Measurements from ENCODE around the gene GLRX5.
A peak's percentile ranks its signal among the peaks of the same experiment; 100 is the strongest.
"Not testable (repeated sequence)": the region's sequence is repeated elsewhere in the genome, so short reads cannot be mapped to it uniquely, and the experiment has no call there.

The GLRX5 gene

DNA sequence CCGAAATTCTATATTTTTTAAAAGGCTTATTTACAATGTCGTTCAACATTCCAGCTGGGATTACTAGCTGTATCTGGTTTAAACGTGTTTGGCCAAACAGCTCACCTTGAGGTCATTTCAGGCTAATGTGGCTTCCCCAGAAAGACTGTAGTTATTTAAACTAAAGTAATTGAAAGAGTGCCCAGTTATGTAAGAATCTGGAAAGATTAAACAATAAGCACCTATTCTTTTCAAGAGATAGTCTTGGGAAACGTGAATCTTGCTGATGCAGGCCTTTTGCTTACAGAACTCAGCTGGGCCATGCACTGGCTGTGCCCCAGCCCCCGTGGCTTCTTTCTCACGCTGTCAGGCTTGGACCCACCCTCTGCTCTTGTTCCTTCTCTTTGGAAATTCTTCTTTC is 24.4 kb downstream of the GLRX5 start:
- DNase-seq (ENCODE audit: low spot score): no peak

DNA sequence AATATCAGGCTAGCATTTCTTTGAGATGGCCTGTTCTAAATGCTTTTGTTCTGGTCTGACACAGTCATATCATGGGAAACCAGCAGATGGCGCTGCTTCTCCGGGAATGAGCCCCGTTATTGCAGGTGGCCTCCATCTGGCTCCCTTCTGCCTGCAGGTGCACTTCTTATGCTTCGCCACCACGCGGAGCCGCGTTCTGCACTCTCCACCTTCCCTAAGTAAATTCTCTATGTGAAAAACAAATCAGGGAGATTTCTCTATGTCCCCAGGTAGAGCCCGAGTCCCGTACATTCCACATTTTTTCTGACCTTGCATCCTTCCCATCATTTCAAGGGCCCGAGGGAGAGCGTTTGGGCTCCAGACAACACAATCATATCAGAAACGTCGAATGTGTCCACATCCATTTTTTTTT is 26.2 kb downstream of the GLRX5 start:
- DNase-seq (ENCODE audit: low spot score): peak; percentile 91

DNA sequence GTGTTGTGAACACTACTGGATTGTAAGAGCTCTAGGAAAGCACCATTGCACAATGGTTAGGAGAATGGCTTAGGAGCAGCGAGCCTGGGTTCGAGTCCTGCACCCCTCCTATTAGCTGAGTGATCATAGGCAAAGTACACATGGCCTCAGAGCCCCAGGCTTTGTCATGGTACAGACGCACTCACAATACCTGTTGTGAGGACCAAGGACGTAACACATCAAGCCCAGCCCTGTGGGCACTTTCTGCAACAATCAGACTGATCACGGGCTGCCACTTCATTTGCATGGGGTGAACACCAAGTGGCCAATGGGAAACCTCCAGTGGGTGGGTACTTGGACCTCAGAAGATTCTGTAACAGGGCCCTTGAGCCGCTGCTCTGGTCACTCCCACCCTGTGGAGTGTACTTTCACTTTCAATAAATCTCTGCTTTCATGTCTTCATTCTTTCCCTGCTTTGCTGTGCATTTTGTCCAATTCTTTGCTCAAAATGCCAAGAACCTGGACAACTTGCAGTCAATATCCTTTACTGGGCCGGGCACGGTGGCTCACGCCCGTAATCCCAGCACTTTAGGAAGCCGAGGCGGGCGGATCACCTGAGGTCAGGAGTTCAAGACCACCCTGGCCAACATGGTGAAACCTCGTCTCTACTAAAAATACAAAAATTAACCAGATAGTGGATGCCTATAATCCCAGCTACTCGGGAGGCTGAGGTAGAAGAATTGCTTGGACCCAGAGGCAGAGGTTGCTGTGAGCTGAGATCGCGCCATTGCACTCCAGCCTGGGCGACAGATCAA is 28.2 kb downstream of the GLRX5 start:
- no peak for DNase-seq (ENCODE audit: low spot score)

DNA sequence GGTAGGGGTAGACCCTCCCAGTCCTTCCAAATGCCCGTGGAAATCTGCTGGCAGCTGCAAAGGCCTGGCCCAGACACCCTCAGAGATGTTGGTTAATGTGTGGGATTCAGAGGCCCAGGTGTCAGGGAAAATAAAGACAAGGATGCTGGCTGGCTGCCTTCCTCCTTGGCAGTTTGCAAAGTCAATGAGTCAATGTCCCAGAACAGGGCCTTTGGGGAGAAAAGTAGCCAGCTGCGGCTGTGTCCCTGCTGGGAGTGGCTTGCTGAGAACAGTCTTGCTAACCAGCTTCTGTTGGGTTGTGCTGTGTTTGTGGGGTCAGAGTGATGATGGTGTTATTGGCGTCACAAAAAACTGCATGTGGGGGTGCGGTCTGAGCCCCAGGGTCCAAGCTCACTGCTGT is 29.2 kb downstream of the GLRX5 start:
- no peak for DNase-seq (ENCODE audit: low spot score)

DNA sequence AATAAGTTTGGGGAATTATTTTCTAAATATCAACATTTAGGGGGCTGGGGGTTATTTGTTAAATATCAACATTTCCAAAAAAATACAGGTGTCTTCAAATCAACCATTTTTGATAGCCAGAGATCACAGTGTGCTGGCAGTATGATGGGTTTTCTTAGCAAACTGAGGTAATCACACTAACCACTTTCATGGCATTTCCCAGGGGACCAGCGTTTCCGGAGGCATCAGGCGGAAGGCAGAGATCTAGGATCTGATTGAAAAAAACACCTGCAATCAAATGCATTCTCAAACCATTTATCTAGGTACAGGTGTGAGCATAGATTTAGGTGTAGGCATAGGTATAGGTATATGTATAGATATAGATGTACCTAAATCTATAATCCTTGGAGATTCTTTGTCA is 34.6 kb downstream of the GLRX5 start:
- DNase-seq (ENCODE audit: low spot score): no peak

DNA sequence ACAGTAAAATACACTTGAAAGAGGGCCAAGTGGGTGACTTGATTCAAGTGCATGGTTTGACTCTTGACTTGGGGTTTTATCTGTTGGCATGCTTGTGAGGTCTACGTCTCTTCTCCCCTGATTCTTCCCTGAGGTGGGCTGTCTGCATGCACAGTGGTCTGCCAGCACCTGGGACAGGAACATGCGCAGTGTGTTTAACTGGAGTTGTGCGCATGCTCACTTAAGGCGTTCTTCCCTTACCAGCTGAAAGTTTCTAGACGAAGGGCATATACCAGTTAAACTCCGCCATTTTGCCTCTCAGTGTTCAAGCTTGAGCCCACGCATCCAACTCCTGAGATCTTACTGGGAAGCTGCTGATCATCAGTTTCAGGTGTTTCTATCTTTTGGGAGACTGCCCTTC is 38.5 kb downstream of the GLRX5 start:
- DNase-seq (ENCODE audit: low spot score): no peak

DNA sequence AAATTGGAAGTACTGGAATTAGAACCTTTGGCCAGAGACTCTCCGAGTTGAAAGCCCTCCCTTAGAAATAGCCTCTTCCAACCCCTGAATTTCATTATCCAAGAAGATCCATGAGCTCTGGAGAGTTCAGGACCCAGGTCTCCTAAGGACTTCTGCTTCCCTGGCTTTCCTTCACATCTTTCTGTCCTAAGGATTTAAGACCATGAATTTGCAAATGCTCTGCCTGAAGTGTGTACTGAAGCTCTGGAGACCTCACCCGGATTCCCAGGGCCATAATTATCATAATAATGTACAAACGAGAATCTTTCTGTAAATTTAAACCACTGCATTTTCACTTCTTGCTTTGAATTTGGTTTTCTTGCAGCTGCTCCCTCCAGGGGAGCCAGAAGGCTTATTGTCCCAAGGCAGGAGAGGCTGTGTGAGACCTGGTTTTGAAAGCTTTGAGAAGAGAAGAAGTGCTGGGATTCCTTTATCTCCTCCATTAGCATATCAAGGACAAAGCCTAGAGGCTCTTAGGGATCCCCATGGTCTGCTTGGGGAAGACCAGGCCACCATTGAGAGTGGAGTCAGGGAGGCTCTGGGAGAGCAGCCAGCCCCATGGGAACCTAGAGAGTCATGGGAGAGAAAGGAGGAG is 41.1 kb downstream of the GLRX5 start:
- DNase-seq (ENCODE audit: low spot score): no peak

DNA sequence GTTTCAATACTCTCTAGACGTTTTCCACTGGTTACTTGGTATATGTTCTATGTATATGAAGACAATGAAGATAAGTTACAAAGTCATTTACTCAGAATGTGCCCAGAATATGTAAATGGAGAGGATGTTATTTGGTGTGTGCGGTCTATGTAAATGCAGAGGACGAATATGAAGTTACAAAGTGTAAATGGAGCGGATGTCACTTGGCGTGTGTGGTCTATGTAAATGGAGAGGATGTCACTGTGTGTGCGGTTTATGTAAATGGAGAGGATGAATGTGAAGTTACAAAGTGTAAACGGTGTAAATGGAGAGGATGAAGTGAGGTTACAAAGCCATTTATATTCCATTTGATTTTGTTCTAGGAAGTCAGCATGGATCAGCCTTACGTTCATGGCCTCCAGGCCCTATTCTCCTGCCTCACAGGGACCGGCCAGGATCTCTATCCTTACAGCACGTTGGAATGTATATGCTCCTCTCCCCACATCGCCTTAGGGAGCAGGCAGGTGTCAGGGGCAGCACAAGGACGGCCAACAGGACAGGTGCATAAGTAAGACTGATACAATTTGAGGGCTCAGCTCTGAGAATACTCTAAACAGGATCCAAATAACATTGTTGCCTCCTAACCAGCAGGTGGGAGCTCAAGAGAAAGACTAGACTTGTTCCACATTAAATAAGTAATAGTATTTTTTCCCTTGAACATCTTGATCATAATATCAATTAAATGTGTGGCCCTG is 42.4 kb downstream of the GLRX5 start:
- DNase-seq (ENCODE audit: low spot score): no peak

DNA sequence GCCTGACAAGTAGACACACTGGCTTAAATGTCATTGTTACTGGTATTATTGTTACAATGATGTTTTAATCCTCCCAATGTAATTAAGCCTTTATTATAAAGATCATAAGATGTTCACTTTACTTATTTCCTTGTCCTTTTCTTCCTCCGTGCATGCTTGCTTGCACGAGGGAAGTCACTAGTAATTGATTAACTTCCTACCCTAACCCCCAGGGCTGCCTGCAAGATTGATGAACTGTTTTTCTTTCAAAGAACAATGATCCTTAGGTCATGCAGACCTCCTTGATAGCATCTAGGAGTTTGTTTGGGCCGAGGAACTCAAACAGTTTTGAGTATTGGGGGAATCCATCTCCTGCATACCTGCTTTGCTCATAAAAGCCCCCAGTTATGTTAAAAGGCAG is 43.0 kb downstream of the GLRX5 start:
- DNase-seq (ENCODE audit: low spot score): no peak

DNA sequence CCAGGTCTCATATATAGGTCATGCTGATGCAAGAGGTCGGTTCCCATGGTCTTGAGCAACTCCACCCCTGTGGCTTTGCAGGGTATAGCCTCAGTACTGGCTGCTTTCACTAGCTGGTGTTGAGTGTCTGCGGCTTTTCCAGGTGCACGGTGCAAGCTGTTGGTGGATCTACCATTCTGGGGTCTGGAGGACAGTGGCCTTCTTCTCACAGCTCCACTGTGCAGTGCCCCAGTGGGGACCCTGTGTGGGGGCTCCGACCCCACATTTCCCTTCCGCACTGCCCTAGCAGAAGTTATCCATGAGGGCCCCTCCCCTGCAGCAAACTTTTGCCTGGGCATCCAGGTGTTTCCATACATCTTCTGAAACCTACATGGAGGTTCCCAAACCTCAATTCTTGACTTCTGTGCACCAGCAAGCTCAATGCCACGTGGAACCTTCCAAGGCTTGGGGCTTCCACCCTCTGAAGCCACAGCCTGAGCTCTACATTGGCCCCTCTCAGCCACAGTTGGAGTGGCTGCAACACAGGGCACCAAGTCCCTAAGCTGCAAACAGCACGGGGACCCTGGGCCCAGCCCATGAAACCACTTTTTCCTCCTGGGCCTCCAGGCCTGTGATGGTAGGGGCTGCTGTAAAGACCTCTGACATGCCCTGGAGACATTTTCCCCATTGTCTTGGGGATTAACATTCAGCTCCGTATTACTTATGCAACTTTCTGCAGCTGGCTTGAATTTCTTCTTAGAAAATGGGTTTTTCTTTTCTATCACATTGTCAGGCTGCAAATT is 49.2 kb downstream of the GLRX5 start:
- DNase-seq (ENCODE audit: low spot score): not testable (repeated sequence)

DNA sequence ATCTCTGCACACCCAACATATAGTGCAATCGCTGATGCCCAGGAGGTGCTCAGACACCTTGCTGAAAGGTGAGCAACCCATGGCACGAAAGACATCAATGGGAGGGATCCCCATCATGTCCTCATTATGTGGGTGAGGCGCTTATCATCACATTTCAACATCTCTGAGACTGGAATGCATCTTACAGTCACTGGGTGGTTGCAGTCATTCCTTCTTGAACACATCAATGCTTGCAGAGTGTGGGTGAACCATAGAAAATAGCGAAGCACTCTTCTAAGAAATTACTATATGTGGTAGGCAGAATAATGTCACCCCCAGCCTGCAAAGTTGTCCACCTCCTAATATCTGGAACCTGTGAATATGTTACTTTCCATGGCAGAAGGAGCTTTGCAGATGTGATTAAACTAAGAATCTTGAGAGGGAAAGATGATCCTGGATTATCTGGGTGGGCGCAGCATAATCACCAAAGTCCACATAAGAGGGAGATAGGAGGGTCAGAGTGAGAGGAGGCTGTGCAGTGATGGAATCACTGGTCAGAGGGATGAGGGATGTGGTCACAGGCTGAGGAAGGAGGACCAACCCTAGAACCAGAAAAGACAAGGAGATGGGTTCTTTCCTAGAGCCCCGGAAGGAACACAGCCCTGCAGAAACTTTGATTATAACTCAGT is 51.2 kb downstream of the GLRX5 start:
- no peak for DNase-seq (ENCODE audit: low spot score)

DNA sequence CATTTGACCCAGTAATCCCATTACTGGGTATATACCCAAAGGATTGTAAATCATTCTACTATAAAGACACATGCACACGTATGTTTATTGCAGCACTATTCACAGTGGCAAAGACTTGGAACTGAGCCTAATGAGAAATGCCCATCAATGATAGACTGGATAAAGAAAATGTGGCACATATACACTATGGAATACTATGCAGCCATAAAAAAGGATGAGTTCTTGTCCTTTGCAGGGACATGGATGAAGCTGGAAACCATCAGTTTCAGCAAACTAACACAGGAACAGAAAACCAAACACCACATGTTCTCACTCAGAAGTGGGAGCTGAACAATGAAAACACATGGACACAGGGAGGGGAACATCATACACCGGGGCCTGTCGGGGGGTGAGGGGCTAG is 56.3 kb downstream of the GLRX5 start:
- DNase-seq (ENCODE audit: low spot score): not testable (repeated sequence)
